IMR-90 (cell line): ENCODE data around the gene NCOA7. TPM values are rescaled to one million over a fixed set of nuclear protein-coding genes. Genes with fewer than 3 reads are reported as not detected.

Experiments used
- ATAC-seq: fragments of 200-7000 bp; cut with Tn5 transposase; 2 replicates; pipeline ENCODE4 v1.9.1; 2020; ENCODE audit warnings: low read depth, mild to moderate bottlenecking, moderate library complexity
- BruUV-seq: library from RNA; stranded (reverse); fragments of 400-500 nt; replicated peaks from 2 replicates; lab custom pipeline; 2021; lab: Mats Ljungman, UMichigan
- CTCF ChIA-PET: fragments of 300-600 bp; formaldehyde crosslinking; extraction: SDS; loops from one replicate; lab custom pipeline; 2021; ENCODE audit warnings: antibody characterized with exemption; lab: Yijun Ruan, JAX
- POLR2A ChIA-PET: fragments of 300-600 bp; sonication (Branson Sonifier 250); formaldehyde crosslinking; loops from one replicate; lab custom pipeline; 2022; ENCODE audit warnings: antibody characterized with exemption; ENCODE audit not compliant: unreplicated experiment; lab: Charles Lee
- DNase-seq: peaks from one replicate; pipeline ENCODE4 v3.0.0; 2013
- H2AFZ ChIP-seq: replicated peaks from 2 replicates; pipeline ENCODE3; 2013; ENCODE audit warnings: low read length, mild to moderate bottlenecking; ENCODE audit not compliant: poor library complexity
- H2AK5ac ChIP-seq: 2 replicates; pipeline ENCODE4 v1.6.1; 2013; ENCODE audit warnings: low read depth, low read length, inconsistent platforms
- H2AK9ac ChIP-seq: replicated peaks from 2 replicates; pipeline ENCODE3; 2013; ENCODE audit warnings: mild to moderate bottlenecking, low read depth, low read length, moderate library complexity; ENCODE audit not compliant: poor library complexity
- H2BK120ac ChIP-seq: 2 replicates; pipeline ENCODE4 v1.6.1; 2013; ENCODE audit warnings: low read depth, low read length, inconsistent platforms
- H2BK15ac ChIP-seq: 3 replicates; pipeline ENCODE4 v1.6.1; 2013; ENCODE audit warnings: low read depth, low read length, inconsistent platforms
- H2BK20ac ChIP-seq: 2 replicates; pipeline ENCODE4 v1.6.1; 2013; ENCODE audit warnings: low read depth, mild to moderate bottlenecking, inconsistent platforms, low read length, moderate library complexity
- H2BK5ac ChIP-seq: 2 replicates; pipeline ENCODE4 v1.6.1; 2013; ENCODE audit warnings: mild to moderate bottlenecking, low read depth, low read length, inconsistent platforms; ENCODE audit not compliant: poor library complexity, severe bottlenecking
- H3K14ac ChIP-seq: replicated peaks from 2 replicates; pipeline ENCODE4 v1.6.1; 2013; ENCODE audit warnings: low read depth, low read length, inconsistent platforms
- H3K18ac ChIP-seq: 2 replicates; pipeline ENCODE4 v1.6.1; 2013; ENCODE audit warnings: low read depth, low read length, control low read depth
- H3K23ac ChIP-seq: 2 replicates; pipeline ENCODE4 v1.6.1; 2013; ENCODE audit warnings: low read depth, low read length, inconsistent platforms
- H3K27ac ChIP-seq: 2 replicates; pipeline ENCODE4 v1.5.1; 2013; ENCODE audit warnings: mild to moderate bottlenecking, control low read depth, low read length; ENCODE audit not compliant: insufficient read depth
- H3K27me3 ChIP-seq: 2 replicates; pipeline ENCODE4 v1.6.1; 2013; ENCODE audit warnings: low read length; ENCODE audit not compliant: control insufficient read depth, insufficient read depth
- H3K36me3 ChIP-seq: 2 replicates; pipeline ENCODE4 v1.6.1; 2013; ENCODE audit warnings: low read length, mixed read lengths; ENCODE audit not compliant: control insufficient read depth, insufficient read depth
- H3K4ac ChIP-seq: 2 replicates; pipeline ENCODE4 v1.6.1; 2013; ENCODE audit warnings: low read depth, low read length, inconsistent platforms
- H3K4me1 ChIP-seq: 2 replicates; pipeline ENCODE4 v1.6.1; 2013; ENCODE audit warnings: low read length, mixed read lengths; ENCODE audit not compliant: control insufficient read depth, insufficient read depth
- H3K4me2 ChIP-seq: 2 replicates; pipeline ENCODE4 v1.6.1; 2013; ENCODE audit warnings: low read depth, mild to moderate bottlenecking, control low read depth, low read length, moderate library complexity
- H3K4me3 ChIP-seq: 2 replicates; pipeline ENCODE4 v1.5.1; 2013; ENCODE audit warnings: low read depth, mild to moderate bottlenecking, control low read depth, low read length, moderate library complexity; ENCODE audit not compliant: insufficient read depth
- H3K56ac ChIP-seq: 2 replicates; pipeline ENCODE4 v1.6.1; 2013; ENCODE audit warnings: low read length, inconsistent platforms; ENCODE audit not compliant: insufficient read depth; ENCODE audit errors: extremely low read depth
- H3K79me1 ChIP-seq, 2 experiments: 2 replicates each; pipeline ENCODE4 v1.6.1; 2013; ENCODE audit warnings: low read length in 2 of 2, inconsistent platforms in 1 of 2, low read depth in 1 of 2
- H3K9ac ChIP-seq: 2 replicates; pipeline ENCODE4 v1.6.1; 2013; ENCODE audit warnings: low read depth, low read length, control low read depth
- H3K9me1 ChIP-seq: 2 replicates; pipeline ENCODE4 v1.6.1; 2013; ENCODE audit warnings: low read length, inconsistent platforms; ENCODE audit not compliant: insufficient read depth
- H3K9me3 ChIP-seq: 2 replicates; pipeline ENCODE4 v1.6.1; 2013; ENCODE audit warnings: low read length; ENCODE audit not compliant: control insufficient read depth, insufficient read depth
- H4K20me1 ChIP-seq: 2 replicates; pipeline ENCODE4 v1.6.1; 2013; ENCODE audit warnings: low read length, inconsistent platforms; ENCODE audit not compliant: insufficient read depth
- H4K5ac ChIP-seq: 2 replicates; pipeline ENCODE4 v1.6.1; 2013; ENCODE audit warnings: mild to moderate bottlenecking, low read depth, low read length, control low read depth
- H4K8ac ChIP-seq, 2 experiments: 2 replicates each; pipeline ENCODE4 v1.6.1; 2013; ENCODE audit warnings: low read depth in 2 of 2, low read length in 2 of 2, control low read depth in 1 of 2, inconsistent platforms in 1 of 2
- H4K91ac ChIP-seq: 2 replicates; pipeline ENCODE4 v1.6.1; 2013; ENCODE audit warnings: low read depth, low read length, inconsistent platforms; ENCODE audit not compliant: insufficient read depth
- CEBPB ChIP-seq: IDR thresholded peaks from 2 replicates; pipeline ENCODE4 v1.6.1; 2012; ENCODE audit warnings: low read depth, low read length, improper control_type of control experiment
- CHD1 ChIP-seq: IDR thresholded peaks from 2 replicates; pipeline ENCODE4 v1.6.1; 2012; ENCODE audit warnings: low read depth, low read length, improper control_type of control experiment
- FOS ChIP-seq: fragments of 150-350 bp; IDR thresholded peaks from 2 replicates; pipeline ENCODE4 v1.6.1; 2016; ENCODE audit warnings: low read depth, low read length
- MXI1 ChIP-seq: IDR thresholded peaks from 2 replicates; pipeline ENCODE4 v1.6.1; 2012; ENCODE audit warnings: low read depth, mild to moderate bottlenecking, low read length, moderate library complexity, borderline replicate concordance
- POLR2A ChIP-seq: IDR thresholded peaks from 2 replicates; pipeline ENCODE4 v1.6.1; 2012; ENCODE audit warnings: mild to moderate bottlenecking, low read depth, low read length
- RAD21 ChIP-seq: IDR thresholded peaks from 2 replicates; pipeline ENCODE4 v1.6.1; 2012; ENCODE audit warnings: low read length, improper control_type of control experiment
- RCOR1 ChIP-seq: IDR thresholded peaks from 2 replicates; pipeline ENCODE4 v1.6.1; 2012; ENCODE audit warnings: mild to moderate bottlenecking, low read length, improper control_type of control experiment; ENCODE audit not compliant: insufficient replicate concordance
- RFX5 ChIP-seq: IDR thresholded peaks from 2 replicates; pipeline ENCODE4 v1.8.0; 2012; ENCODE audit warnings: low read depth, mild to moderate bottlenecking, low read length, moderate library complexity
- SMC3 ChIP-seq: fragments of 150-350 bp; IDR thresholded peaks from 2 replicates; pipeline ENCODE4 v1.6.1; 2016; ENCODE audit warnings: low read depth, mild to moderate bottlenecking, antibody characterized with exemption, low read length, moderate library complexity
- USF2 ChIP-seq: fragments of 150-350 bp; IDR thresholded peaks from 2 replicates; pipeline ENCODE4 v1.6.1; 2017; ENCODE audit warnings: mild to moderate bottlenecking, antibody characterized with exemption, low read length, low read depth
- WGBS, 2 experiments: methylation state at CpG; one replicate each; pipeline versions ENCODE4 v1.1.5 to v1.1.7; 2013; ENCODE audit warnings: missing lambda C conversion rate in 2 of 2; ENCODE audit not compliant: insufficient read length in 1 of 2; ENCODE audit errors: extremely low coverage in 2 of 2; 5-methylcytosine and 5-hydroxymethylcytosine counted together
- dilution Hi-C: fragments of 300-500 bp; cut with HindIII; formaldehyde crosslinking; loops from one replicate; pipeline ENCODE4 v1.14.3; 2018; ENCODE audit warnings: low sequenced_read_pairs; ENCODE audit not compliant: unreplicated experiment
- in situ Hi-C: fragments of 300-500 bp; cut with MboI; formaldehyde crosslinking; loops from 3 replicates; pipeline ENCODE4 v1.14.3; 2019; ENCODE audit warnings: low sequenced_read_pairs, inconsistent platforms, mixed read lengths
- intact Hi-C: fragments of 100-400 bp; cut with micrococcal nuclease; formaldehyde crosslinking; loops from 2 replicates; pipeline ENCODE4 v1.10.0; 2022
- polyA plus RNA-seq, 3 experiments: library from polyadenylated mRNA; depleted of rRNA; stranded (reverse); fragments of >200 nt; gene quantifications; 2 replicates each; pipeline ENCODE4 v1.2.3, GENCODE V29; 2012; ENCODE audit warnings: low replicate concordance in 1 of 3
- total RNA-seq: library from RNA; depleted of rRNA; stranded (reverse); fragments of >200 nt; gene quantifications from 2 replicates; pipeline ENCODE4 v1.2.3, GENCODE V29; 2012

NCOA7 gene
- total and polyA plus RNA-seq, 2 of the 4 experiments (the other 2 are of a cell fraction): 12.6 to 12.9 TPM

GRCh38 chr6:125853168-125853567 lies 62.4 kb downstream of the NCOA7 start:
- Histone ChIP-seq H2BK120ac (no peak overlapping the region), H2BK20ac (no peak overlapping the region), H3K4me3 (no peak overlapping the region), H3K18ac (no peak overlapping the region), H4K91ac (no peak overlapping the region), H3K27ac (no peak overlapping the region), H3K9ac (no peak overlapping the region), H3K23ac (no peak overlapping the region), H3K14ac (no peak overlapping the region), H3K56ac (no peak overlapping the region), H2AK5ac (no peak overlapping the region), H2BK5ac (no peak overlapping the region), H3K4me1 (no peaks in the 10 kb centered on the region), H3K4ac (no peak overlapping the region), H3K27me3 (no peaks in the 10 kb centered on the region), H4K20me1 (no peaks in the 10 kb centered on the region), H3K4me2 (no peak overlapping the region), H3K79me1 (no peaks in the 10 kb centered on the region; a peak in 2 of 4 replicates), H2AK9ac (no peak overlapping the region), H3K9me3 (no peaks in the 10 kb centered on the region), H3K36me3 (no peaks in the 10 kb centered on the region), H2BK15ac (no peak overlapping the region), H4K8ac (no peak overlapping the region), H3K9me1 (no peaks in the 10 kb centered on the region), H2AFZ (no peak overlapping the region), H4K5ac (no peak overlapping the region)
- ATAC-seq (no peak), DNase-seq (no peak)
- BruUV-seq: no TSS peak
- TF ChIP-seq RAD21 (no peak), FOS (no peak), RFX5 (no peak), CHD1 (no peak), RCOR1 (no peak), USF2 (no peak), MXI1 (no peak), SMC3 (no peak), POLR2A (no peak), CEBPB (no peak)
- ChIA-PET CTCF (no interaction called here), POLR2A (no interaction called here)
- in situ Hi-C loops (no loop called here), dilution Hi-C loops (no loop called here), intact Hi-C loops (no loop called here)
- WGBS, 2 experiments: no CpG with 5 or more reads among the region's 1 CpG
